Body of pancreas (tissue), 4 donors: ENCODE measurements around the gene POFUT1. TPM values are rescaled to one million over a fixed set of nuclear protein-coding genes. Genes with fewer than 3 reads are reported as not detected.

Source experiments
- ATAC-seq: fragments of 150-250 bp; one replicate; pipeline ENCODE4 v1.9.1; 2016
- DNase-seq, 4 donors: peaks; one replicate each; pipeline ENCODE4 v3.0.0-alpha.2; 2019
- H3K27ac ChIP-seq, 4 donors: fragments of 200-600 bp; sonication (generic); 1 replicate in 3 of 4; 2 replicates in 1 of 4; pipeline versions ENCODE4 v1.5.1 to v1.6.1; 2016 to 2019; ENCODE audit warnings: mild to moderate bottlenecking in 1 of 4, mixed read lengths in 1 of 4, moderate library complexity in 1 of 4
- H3K27me3 ChIP-seq, 2 donors: fragments of 200-600 bp; sonication (generic); one replicate each; pipeline ENCODE4 v1.6.0; 2016; ENCODE audit warnings: mild to moderate bottlenecking in 1 of 2
- H3K36me3 ChIP-seq, 2 donors: fragments of 200-600 bp; sonication (generic); replicated peaks in 1 of 2; 2 replicates each; pipeline ENCODE4 v1.5.1; 2016; ENCODE audit warnings: low read depth in 2 of 2; ENCODE audit not compliant: insufficient read depth in 1 of 2
- H3K4me1 ChIP-seq: fragments of 200-600 bp; sonication (generic); one replicate; pipeline ENCODE4 v1.6.0; 2016
- H3K4me3 ChIP-seq, 2 donors: fragments of 200-600 bp; sonication (generic); 1 replicate in 1 of 2; 2 replicates in 1 of 2; pipeline ENCODE4 v1.5.1; 2016 to 2019
- H3K9me3 ChIP-seq, 3 donors: fragments of 200-600 bp; sonication (generic); 1 replicate in 2 of 3; 2 replicates in 1 of 3; pipeline ENCODE4 v1.5.1; 2016
- CTCF ChIP-seq, 7 experiments: fragments of 450-650 bp in 4 of 7; fragments of 200-600 bp in 3 of 7; sonication (generic) in 3 of 7; IDR thresholded peaks; one replicate each; pipeline ENCODE4 v1.5.1; 2016 to 2019; ENCODE audit warnings: antibody characterized with exemption in 7 of 7
- POLR2A ChIP-seq, 3 donors: fragments of 450-650 bp; IDR thresholded peaks; one replicate each; pipeline ENCODE4 v1.6.1; 2016; ENCODE audit warnings: antibody characterized with exemption in 3 of 3, mild to moderate bottlenecking in 2 of 3
- WGBS, 2 donors: methylation state at CpG; one replicate each; pipeline ENCODE4 v1.1.5; 2017; 5-methylcytosine and 5-hydroxymethylcytosine counted together
- intact Hi-C: fragments of 100-400 bp; cut with DNase I; formaldehyde crosslinking; loops from one replicate; pipeline ENCODE4 v1.15.1; 2023
- total RNA-seq, 2 donors: library from RNA; depleted of rRNA; stranded (reverse); fragments of >200 nt; gene quantifications; one replicate each; pipeline ENCODE4 v1.1.0, GENCODE V29; 2016

POFUT1 gene
- total RNA-seq, 2 donors from 2014 or later = 12.2 to 23.6 TPM

- 92 to 100% methylated on average over 1 of the region's 1 CpG for WGBS, 2 donors
- no peaks in the 10 kb centered on the region for H3K9me3 ChIP-seq
- no peaks in the 10 kb centered on the region for H3K36me3 ChIP-seq
- DNase-seq = no peak
- intact Hi-C loops = no loop called here
- peaks cover 13% of the 10 kb centered on the region for H3K4me1 ChIP-seq
- no peaks in the 10 kb centered on the region for H3K27me3 ChIP-seq
- H3K4me3 ChIP-seq = no peak overlapping the region
- no peak for ATAC-seq
- H3K27ac ChIP-seq = no peak overlapping the region
- TF ChIP-seq CTCF (IDR thresholded peaks at IDR 0.05) (no peak), POLR2A (IDR thresholded peaks at IDR 0.05) (no peak)
These were observed 6.2 kb downstream of the POFUT1 start for GRCh38 chr20:32213870-32214269.

- ATAC-seq = no peak
These were observed 7.5 kb downstream of the POFUT1 start for GRCh38 chr20:32215147-32215546.

GRCh38 chr20:32215729-32216128 lies 8.0 kb downstream of the POFUT1 start:
- no peak overlapping the region for H3K27ac ChIP-seq
- DNase-seq = no peak
- no peak overlapping the region for H3K4me3 ChIP-seq
- no peak for ATAC-seq
- no peaks in the 10 kb centered on the region for H3K27me3 ChIP-seq
- WGBS, 2 donors = 93 to 96% methylated on average over 3 of the region's 3 CpGs
- intact Hi-C loops = no loop called here
- no peaks in the 10 kb centered on the region for H3K36me3 ChIP-seq
- no peaks in the 10 kb centered on the region for H3K9me3 ChIP-seq
- no peaks in the 10 kb centered on the region for H3K4me1 ChIP-seq
- no peak for TF ChIP-seq CTCF (IDR thresholded peaks at IDR 0.05)
- no peak for TF ChIP-seq POLR2A (IDR thresholded peaks at IDR 0.05)

More at GRCh38 chr20:32215147-32215546, 7.5 kb downstream of the POFUT1 start:
- peaks cover under 1% of the 10 kb centered on the region for H3K4me1 ChIP-seq
- intact Hi-C loops = no loop called here
- DNase-seq = no peak
- 85 to 89% methylated on average over 7 to 8 of the region's 8 CpGs for WGBS, 2 donors
- no peak overlapping the region for H3K27ac ChIP-seq
- no peaks in the 10 kb centered on the region for H3K27me3 ChIP-seq
- no peak for TF ChIP-seq POLR2A (IDR thresholded peaks at IDR 0.05)
- no peak for TF ChIP-seq CTCF (IDR thresholded peaks at IDR 0.05)
- no peaks in the 10 kb centered on the region for H3K9me3 ChIP-seq
- no peak overlapping the region for H3K4me3 ChIP-seq
- no peaks in the 10 kb centered on the region for H3K36me3 ChIP-seq

- no peak for ATAC-seq
- H3K36me3 ChIP-seq = no peaks in the 10 kb centered on the region
- DNase-seq = no peak
- no peak overlapping the region for H3K4me3 ChIP-seq
- TF ChIP-seq POLR2A (IDR thresholded peaks at IDR 0.05) = no peak
- no peaks in the 10 kb centered on the region for H3K9me3 ChIP-seq
- no peaks in the 10 kb centered on the region for H3K4me1 ChIP-seq
- no peak overlapping the region for H3K27ac ChIP-seq
- WGBS, 2 donors = 89 to 93% methylated on average over 13 of the region's 13 CpGs
- no peaks in the 10 kb centered on the region for H3K27me3 ChIP-seq
- intact Hi-C loops = no loop called here
These were observed 8.8 kb downstream of the POFUT1 start for GRCh38 chr20:32216179-32217142.

GRCh38 chr20:32218156-32218900 lies 10.6 kb downstream of the POFUT1 start:
- no peaks in the 10 kb centered on the region for H3K4me1 ChIP-seq
- no peak overlapping the region for H3K4me3 ChIP-seq
- H3K36me3 ChIP-seq = peaks cover 0 to 5% of the 10 kb centered on the region in 2 donors
- 75 to 79% methylated on average over 4 to 5 of the region's 5 CpGs for WGBS, 2 donors
- no peaks in the 10 kb centered on the region for H3K9me3 ChIP-seq
- no peak overlapping the region for H3K27ac ChIP-seq
- TF ChIP-seq POLR2A (IDR thresholded peaks at IDR 0.05) = no peak
- no peak for TF ChIP-seq CTCF (IDR thresholded peaks at IDR 0.05)
- H3K27me3 ChIP-seq = no peaks in the 10 kb centered on the region
- intact Hi-C loops = no loop called here
- ATAC-seq = no peak
- DNase-seq = no peak
